Measurements from ENCODE around the gene SLC30A4. TPM values are rescaled to one million over a fixed set of nuclear protein-coding genes. Genes with fewer than 3 reads are reported as not detected.
"Not testable (repeated sequence)": the region's sequence is repeated elsewhere in the genome, so short reads cannot be mapped to it uniquely, and the experiment has no call there.

SLC30A4 gene
- total RNA-seq, 3 donors from 2014 or later: 10.4 to 17.2 (median 16.6) TPM

- Histone ChIP-seq H3K36me3 (ENCODE audit: low read depth) (no peaks in the 10 kb centered on the region), H3K4me3 (no peak overlapping the region), H3K4me1 (ENCODE audit: low read depth) (peaks cover 5% of the 10 kb centered on the region), H3K9me3 (no peaks in the 10 kb centered on the region)
- TF ChIP-seq CTCF (IDR thresholded peaks at IDR 0.05): no peak
- ATAC-seq (no peak), DNase-seq (no peak)
- intact Hi-C loops (cut with DNase I, micrococcal nuclease): no loop called here
Measured at GRCh38 chr15:45527086-45527485, 4.5 kb upstream of the SLC30A4 start.

- Histone ChIP-seq H3K4me3 (peak overlapping the region; percentile 44), H3K36me3 (ENCODE audit: low read depth) (no peaks in the 10 kb centered on the region), H3K4me1 (ENCODE audit: low read depth) (peaks cover 18% of the 10 kb centered on the region), H3K9me3 (no peaks in the 10 kb centered on the region)
- ATAC-seq: no peak
- intact Hi-C loops (cut with DNase I, micrococcal nuclease): no loop called here
- TF ChIP-seq CTCF (IDR thresholded peaks at IDR 0.05): no peak
- DNase-seq: no peak
Measured at GRCh38 chr15:45523166-45523460, 558 bp upstream of the SLC30A4 start.

DNA sequence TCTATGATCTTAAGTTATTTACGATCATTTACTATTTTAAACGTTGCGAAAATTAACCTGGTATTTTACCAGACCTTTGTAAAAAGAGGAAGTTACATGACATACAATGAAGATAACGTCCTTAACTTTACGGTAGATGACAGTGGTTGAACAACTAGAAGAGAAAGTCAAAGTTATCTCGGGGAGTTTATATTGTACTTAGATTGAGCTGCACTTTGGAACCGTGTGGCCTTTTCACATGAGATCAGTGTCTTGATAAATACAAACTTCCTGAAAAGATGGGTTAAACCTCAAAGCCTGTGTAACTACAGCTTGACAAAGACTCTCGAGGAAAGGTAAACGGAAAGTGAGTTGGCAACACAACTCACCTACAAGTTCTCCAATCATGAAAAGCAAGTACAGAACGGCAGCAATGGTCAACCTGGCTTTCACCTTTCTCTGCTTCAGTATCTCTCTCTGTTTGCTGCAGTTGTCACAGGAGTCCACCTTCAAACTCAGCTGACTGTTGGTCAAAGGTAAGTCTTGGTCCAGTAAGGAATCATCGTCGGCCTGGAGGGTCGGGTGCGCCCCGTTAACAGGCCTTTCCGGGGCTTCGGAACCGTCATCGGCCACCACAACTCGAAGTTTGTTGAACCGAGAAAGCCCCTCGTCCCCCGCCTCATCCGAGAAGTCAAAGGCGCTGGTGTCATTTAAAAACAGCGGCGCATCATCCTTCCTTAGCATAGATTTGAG is 793 bp downstream of the SLC30A4 start:
- Histone ChIP-seq H3K4me3 (peak overlapping the region; percentile 44), H3K4me1 (ENCODE audit: low read depth) (peaks cover 18% of the 10 kb centered on the region), H3K9me3 (no peaks in the 10 kb centered on the region), H3K36me3 (ENCODE audit: low read depth) (no peaks in the 10 kb centered on the region)
- TF ChIP-seq CTCF (IDR thresholded peaks at IDR 0.05): no peak
- intact Hi-C loops (cut with DNase I, micrococcal nuclease): no loop called here
- peak in 1 of 3 donors; percentile 61 for DNase-seq
- ATAC-seq: peak; percentile 79

- intact Hi-C loops (cut with DNase I, micrococcal nuclease): no loop called here
- Histone ChIP-seq H3K36me3 (ENCODE audit: low read depth) (no peaks in the 10 kb centered on the region), H3K9me3 (no peaks in the 10 kb centered on the region), H3K4me1 (ENCODE audit: low read depth) (no peaks in the 10 kb centered on the region), H3K4me3 (no peak overlapping the region)
- ATAC-seq (no peak), DNase-seq (no peak)
- no peak for TF ChIP-seq CTCF (IDR thresholded peaks at IDR 0.05)
Measured at GRCh38 chr15:45510758-45511280, 11.7 kb downstream of the SLC30A4 start.

DNA sequence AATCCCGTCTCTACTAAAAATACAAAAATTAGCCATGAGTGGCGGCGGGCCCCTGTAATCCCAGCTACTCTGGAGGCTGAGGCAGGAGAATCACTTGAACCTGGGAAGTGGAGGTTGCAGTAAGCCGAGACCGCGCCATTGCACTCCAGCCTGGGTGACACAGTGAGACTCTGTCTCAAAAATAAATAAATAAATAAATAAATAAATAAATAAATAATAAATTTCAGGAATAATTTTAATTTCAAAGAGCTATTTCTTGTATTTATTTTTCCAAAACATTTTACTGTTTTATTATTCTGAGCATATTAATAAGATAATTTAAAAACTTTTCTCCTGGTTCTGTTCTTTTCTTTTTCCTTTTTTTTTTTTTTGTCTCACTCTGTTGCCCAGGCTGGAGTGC is 15.4 kb downstream of the SLC30A4 start:
- H3K4me3 ChIP-seq; intact Hi-C loops (cut with DNase I, micrococcal nuclease); H3K4me1 ChIP-seq (ENCODE audit: low read depth); DNase-seq; ATAC-seq; H3K36me3 ChIP-seq (ENCODE audit: low read depth); H3K9me3 ChIP-seq: not testable (repeated sequence)

- H3K4me3 ChIP-seq: no peak overlapping the region
- H3K4me1 ChIP-seq (ENCODE audit: low read depth): no peaks in the 10 kb centered on the region
- DNase-seq (no peak), ATAC-seq (no peak)
- TF ChIP-seq CTCF (IDR thresholded peaks at IDR 0.05): no peak
- H3K36me3 ChIP-seq (ENCODE audit: low read depth): no peaks in the 10 kb centered on the region
- H3K9me3 ChIP-seq: no peaks in the 10 kb centered on the region
- intact Hi-C loops (cut with DNase I, micrococcal nuclease): no loop called here
Measured at GRCh38 chr15:45499426-45499825, 23.1 kb downstream of the SLC30A4 start.

Measured in mucosa of descending colon (tissue), 3 donors.